A549 treated with DMSO at 1 μM for 4 hours (cell line): ENCODE measurements around the gene PAPLN. TPM values are rescaled to one million over a fixed set of nuclear protein-coding genes. Genes with fewer than 3 reads are reported as not detected.

Experiments
- total RNA-seq: library from RNA; stranded (reverse); fragments of 200-300 nt; extraction: Qiagen RNA extraction; gene quantifications from 5 replicates; pipeline ENCODE4 v1.2.3, GENCODE V29; 2022; ENCODE audit warnings: low read depth

The PAPLN gene, protein sequence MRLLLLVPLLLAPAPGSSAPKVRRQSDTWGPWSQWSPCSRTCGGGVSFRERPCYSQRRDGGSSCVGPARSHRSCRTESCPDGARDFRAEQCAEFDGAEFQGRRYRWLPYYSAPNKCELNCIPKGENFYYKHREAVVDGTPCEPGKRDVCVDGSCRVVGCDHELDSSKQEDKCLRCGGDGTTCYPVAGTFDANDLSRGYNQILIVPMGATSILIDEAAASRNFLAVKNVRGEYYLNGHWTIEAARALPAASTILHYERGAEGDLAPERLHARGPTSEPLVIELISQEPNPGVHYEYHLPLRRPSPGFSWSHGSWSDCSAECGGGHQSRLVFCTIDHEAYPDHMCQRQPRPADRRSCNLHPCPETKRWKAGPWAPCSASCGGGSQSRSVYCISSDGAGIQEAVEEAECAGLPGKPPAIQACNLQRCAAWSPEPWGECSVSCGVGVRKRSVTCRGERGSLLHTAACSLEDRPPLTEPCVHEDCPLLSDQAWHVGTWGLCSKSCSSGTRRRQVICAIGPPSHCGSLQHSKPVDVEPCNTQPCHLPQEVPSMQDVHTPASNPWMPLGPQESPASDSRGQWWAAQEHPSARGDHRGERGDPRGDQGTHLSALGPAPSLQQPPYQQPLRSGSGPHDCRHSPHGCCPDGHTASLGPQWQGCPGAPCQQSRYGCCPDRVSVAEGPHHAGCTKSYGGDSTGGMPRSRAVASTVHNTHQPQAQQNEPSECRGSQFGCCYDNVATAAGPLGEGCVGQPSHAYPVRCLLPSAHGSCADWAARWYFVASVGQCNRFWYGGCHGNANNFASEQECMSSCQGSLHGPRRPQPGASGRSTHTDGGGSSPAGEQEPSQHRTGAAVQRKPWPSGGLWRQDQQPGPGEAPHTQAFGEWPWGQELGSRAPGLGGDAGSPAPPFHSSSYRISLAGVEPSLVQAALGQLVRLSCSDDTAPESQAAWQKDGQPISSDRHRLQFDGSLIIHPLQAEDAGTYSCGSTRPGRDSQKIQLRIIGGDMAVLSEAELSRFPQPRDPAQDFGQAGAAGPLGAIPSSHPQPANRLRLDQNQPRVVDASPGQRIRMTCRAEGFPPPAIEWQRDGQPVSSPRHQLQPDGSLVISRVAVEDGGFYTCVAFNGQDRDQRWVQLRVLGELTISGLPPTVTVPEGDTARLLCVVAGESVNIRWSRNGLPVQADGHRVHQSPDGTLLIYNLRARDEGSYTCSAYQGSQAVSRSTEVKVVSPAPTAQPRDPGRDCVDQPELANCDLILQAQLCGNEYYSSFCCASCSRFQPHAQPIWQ
- 6.5 to 10.9 TPM (median 9.9 TPM) in 5 replicates for total RNA-seq

DNA sequence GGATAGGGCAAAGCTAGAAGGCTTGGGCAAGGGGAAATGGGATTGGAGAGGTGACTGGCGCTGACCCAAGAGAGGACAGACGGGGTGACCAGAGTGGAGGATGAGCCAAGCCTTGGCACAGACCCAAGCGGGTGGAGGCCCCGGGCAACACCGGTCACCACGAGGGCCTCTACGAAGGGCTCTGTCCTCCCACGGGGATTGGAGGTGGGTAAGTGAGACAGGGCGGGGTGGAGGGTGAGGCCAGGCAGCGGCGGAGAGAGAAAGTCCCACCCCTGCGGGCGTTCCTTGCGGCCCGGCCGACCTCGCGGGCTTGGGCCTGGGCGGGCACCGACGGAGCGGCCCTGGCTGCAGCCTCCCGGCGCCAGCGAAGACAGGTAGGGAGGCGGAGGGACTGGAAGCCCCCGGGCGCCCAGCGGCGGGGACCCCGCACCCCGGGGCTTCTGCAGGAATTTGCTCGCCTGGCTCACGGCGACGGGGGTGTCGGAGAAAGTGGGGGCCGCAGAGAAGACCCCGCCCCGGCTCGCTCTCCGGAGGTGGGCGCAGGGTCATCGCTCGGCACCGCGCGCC is at the start of gene PAPLN:
Gene PAPLN, plus strand, starts transcription at position 288 of the 567 bp plus-strand sequence. CDS start 2,273 bp downstream, outside the sequence.

Other genes starting within 250 kb of the PAPLN start
- 9.3 to 11.2 TPM (median 11.0 TPM) in 5 replicates for gene ZFYVE1, start 210.4 kb upstream of the PAPLN start, total RNA-seq
- gene RBM25, start 179.0 kb upstream of the PAPLN start, total RNA-seq, result 56.9 to 69.7 TPM (median 65.0 TPM) in 5 replicates
- 58.7 to 68.5 TPM (median 65.6 TPM) in 5 replicates for gene PSEN1, start 101.0 kb upstream of the PAPLN start, total RNA-seq
- gene NUMB, start 221.0 kb downstream of the PAPLN start, total RNA-seq, result 32.9 to 46.5 TPM (median 42.0 TPM) in 5 replicates